22Rv1 (cell line): ENCODE results near the gene USP53.

Experiments
- H3K27ac ChIP-seq: fragments of 450-650 bp; 2 replicates; pipeline ENCODE4 v1.5.1; 2017
- ZFX ChIP-seq: fragments of 450-650 bp; IDR thresholded peaks from 2 replicates; pipeline ENCODE4 v1.6.1; 2017; ENCODE audit warnings: antibody characterized with exemption, borderline replicate concordance
- TF ChIP-seq, protein P1 (sequence below): fragments of 450-650 bp; IDR thresholded peaks from 2 replicates; pipeline ENCODE4 v1.5.1; 2017; ENCODE audit warnings: mild to moderate bottlenecking

USP53 gene

GRCh38 chr4:119303587-119304305, 91.2 kb downstream of the USP53 start:
- TF ChIP-seq, protein P1, sequence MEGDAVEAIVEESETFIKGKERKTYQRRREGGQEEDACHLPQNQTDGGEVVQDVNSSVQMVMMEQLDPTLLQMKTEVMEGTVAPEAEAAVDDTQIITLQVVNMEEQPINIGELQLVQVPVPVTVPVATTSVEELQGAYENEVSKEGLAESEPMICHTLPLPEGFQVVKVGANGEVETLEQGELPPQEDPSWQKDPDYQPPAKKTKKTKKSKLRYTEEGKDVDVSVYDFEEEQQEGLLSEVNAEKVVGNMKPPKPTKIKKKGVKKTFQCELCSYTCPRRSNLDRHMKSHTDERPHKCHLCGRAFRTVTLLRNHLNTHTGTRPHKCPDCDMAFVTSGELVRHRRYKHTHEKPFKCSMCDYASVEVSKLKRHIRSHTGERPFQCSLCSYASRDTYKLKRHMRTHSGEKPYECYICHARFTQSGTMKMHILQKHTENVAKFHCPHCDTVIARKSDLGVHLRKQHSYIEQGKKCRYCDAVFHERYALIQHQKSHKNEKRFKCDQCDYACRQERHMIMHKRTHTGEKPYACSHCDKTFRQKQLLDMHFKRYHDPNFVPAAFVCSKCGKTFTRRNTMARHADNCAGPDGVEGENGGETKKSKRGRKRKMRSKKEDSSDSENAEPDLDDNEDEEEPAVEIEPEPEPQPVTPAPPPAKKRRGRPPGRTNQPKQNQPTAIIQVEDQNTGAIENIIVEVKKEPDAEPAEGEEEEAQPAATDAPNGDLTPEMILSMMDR: no peak
- TF ChIP-seq ZFX: no peak
- H3K27ac ChIP-seq: no peak overlapping the region

GRCh38 chr4:119304431-119304830, 91.9 kb downstream of the USP53 start:
- no peak for TF ChIP-seq ZFX
- TF ChIP-seq, protein P1: no peak
- no peak overlapping the region for H3K27ac ChIP-seq

- no peak overlapping the region for H3K27ac ChIP-seq
- no peak for TF ChIP-seq ZFX
- TF ChIP-seq, protein P1: no peak
Observed at GRCh38 chr4:119307606-119308005, 95.1 kb downstream of the USP53 start.

- no peak for TF ChIP-seq ZFX
- TF ChIP-seq, protein P1: no peak
- H3K27ac ChIP-seq: no peak overlapping the region
Observed at GRCh38 chr4:119310826-119311225, 98.3 kb downstream of the USP53 start.

DNA sequence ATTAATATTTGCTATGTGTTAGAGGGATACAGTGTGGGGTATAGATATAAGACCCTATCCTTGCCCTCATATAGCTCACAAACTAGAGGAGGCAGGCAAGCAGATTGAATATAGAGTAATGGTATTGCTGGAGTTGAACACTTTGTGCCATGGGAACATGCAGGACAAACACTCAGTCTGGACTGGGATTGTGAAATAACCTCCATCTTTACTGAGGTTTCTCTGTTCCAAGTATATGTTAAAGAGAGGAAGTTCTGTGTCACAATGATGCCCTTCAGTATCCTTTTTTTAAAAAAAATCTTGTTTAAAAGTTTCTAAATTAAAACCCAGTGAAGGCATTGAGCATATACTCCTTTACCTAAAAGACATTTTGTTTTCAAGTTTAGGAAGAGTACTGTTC, 100.7 kb downstream of the USP53 start:
- H3K27ac ChIP-seq: no peak overlapping the region
- no peak for TF ChIP-seq ZFX
- TF ChIP-seq, protein P1: no peak

GRCh38 chr4:119314356-119314755, 101.8 kb downstream of the USP53 start:
- TF ChIP-seq, protein P1: peak; percentile 50
- TF ChIP-seq ZFX: no peak
- no peak overlapping the region for H3K27ac ChIP-seq

DNA sequence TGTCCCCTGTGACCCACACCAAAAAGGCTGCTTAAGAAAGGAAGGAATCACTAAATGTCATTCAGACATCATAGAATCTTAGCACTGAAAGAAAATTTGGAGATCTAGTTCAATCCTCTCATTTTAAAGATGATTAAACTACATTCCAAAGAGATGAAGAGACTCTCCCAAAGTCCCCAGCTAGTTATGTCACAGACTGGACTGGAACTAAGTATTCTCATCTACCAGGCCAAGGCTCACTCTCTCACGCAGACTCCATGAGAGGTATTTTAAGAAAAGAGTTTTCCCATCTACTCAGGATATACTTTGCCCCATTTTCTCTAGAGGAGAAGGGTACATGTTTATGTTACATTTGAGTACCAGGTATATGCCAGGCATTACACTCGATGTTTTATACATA, 102.5 kb downstream of the USP53 start:
- TF ChIP-seq, protein P1: no peak
- no peak for TF ChIP-seq ZFX
- no peak overlapping the region for H3K27ac ChIP-seq
